AG04450 (cell line): ENCODE data around the gene SPARC. TPM values are rescaled to one million over a fixed set of nuclear protein-coding genes. Genes with fewer than 3 reads are reported as not detected.
"Not testable (repeated sequence)": the region's sequence is repeated elsewhere in the genome, so short reads cannot be mapped to it uniquely, and the experiment has no call there.

Experiments used
- CTCF ChIA-PET: fragments of 300-600, 350-600 bp; formaldehyde crosslinking; extraction: SDS; loops from one replicate; lab custom pipeline; 2022; ENCODE audit warnings: antibody characterized with exemption, inconsistent platforms; lab: Charles Lee
- POLR2A ChIA-PET: fragments of 350-600 bp; formaldehyde crosslinking; extraction: SDS; loops from one replicate; lab custom pipeline; 2021; ENCODE audit warnings: antibody characterized with exemption, inconsistent platforms; lab: Yijun Ruan, JAX
- DNase-seq: peaks from one replicate; pipeline ENCODE4 v3.0.0-alpha.2; 2011; ENCODE audit warnings: low read depth, low spot score
- H3K27ac ChIP-seq: one replicate; pipeline ENCODE4 v1.5.1; 2012; ENCODE audit warnings: low read depth, low read length, control low read depth
- H3K27me3 ChIP-seq: one replicate; pipeline ENCODE4 v1.6.0; 2012; ENCODE audit warnings: low read length; ENCODE audit not compliant: control insufficient read depth, insufficient read depth
- H3K4me3 ChIP-seq: 2 replicates; pipeline ENCODE4 v1.5.1; 2011; ENCODE audit warnings: mild to moderate bottlenecking, low read depth, low read length, control low read depth
- H3K9me3 ChIP-seq: 2 replicates; pipeline ENCODE4 v1.5.1; 2012; ENCODE audit warnings: low read length; ENCODE audit not compliant: control insufficient read depth, insufficient read depth
- CTCF ChIP-seq: IDR thresholded peaks from 2 replicates; pipeline ENCODE4 v1.5.1; 2011; ENCODE audit warnings: low read depth, low read length, control low read depth, inconsistent platforms
- polyA plus RNA-seq: library from polyadenylated mRNA; depleted of rRNA; stranded (reverse); fragments of >200 nt; gene quantifications from 2 replicates; pipeline ENCODE4 v1.2.3, GENCODE V29; 2011

The SPARC gene
- polyA plus RNA-seq, 1 experiment = 5,773 TPM

- Histone ChIP-seq H3K27ac (no peak overlapping the region), H3K9me3 (no peaks in the 10 kb centered on the region; the same call in 1 of the 2 replicates), H3K4me3 (no peak overlapping the region), H3K27me3 (no peaks in the 10 kb centered on the region)
- ChIA-PET CTCF (interaction anchor here (1.5 kb wide), 1 partner anchor 12 kb away, joined by 4 read pairs; no protein-coding TSS in a partner anchor), POLR2A (no interaction called here)
- DNase-seq = no peak
- TF ChIP-seq CTCF = no peak
Observed at GRCh38 chr5:151730381-151730780, 43.7 kb upstream of the SPARC start.

- H3K4me3 ChIP-seq, DNase-seq, H3K9me3 ChIP-seq, CTCF ChIA-PET, POLR2A ChIA-PET, H3K27ac ChIP-seq, H3K27me3 ChIP-seq: not testable (repeated sequence)
Observed at GRCh38 chr5:151729597-151729996, 42.9 kb upstream of the SPARC start.

GRCh38 chr5:151724360-151724759, 37.6 kb upstream of the SPARC start:
- no peak for DNase-seq
- Histone ChIP-seq H3K9me3 (no peaks in the 10 kb centered on the region), H3K27ac (no peak overlapping the region), H3K4me3 (no peak overlapping the region), H3K27me3 (no peaks in the 10 kb centered on the region)
- ChIA-PET CTCF (no interaction called here), POLR2A (no interaction called here)
- TF ChIP-seq CTCF = no peak

- TF ChIP-seq CTCF = no peak
- Histone ChIP-seq H3K27me3 (no peaks in the 10 kb centered on the region), H3K9me3 (no peaks in the 10 kb centered on the region), H3K27ac (no peak overlapping the region), H3K4me3 (no peak overlapping the region)
- ChIA-PET CTCF (interaction anchor here (5.7 kb wide), 1 partner anchor 64 kb away, joined by 37 read pairs; no protein-coding TSS in a partner anchor), POLR2A (no interaction called here)
- no peak for DNase-seq
Observed at GRCh38 chr5:151722546-151722945, 35.8 kb upstream of the SPARC start.

- Histone ChIP-seq H3K27ac (no peak overlapping the region), H3K27me3 (no peaks in the 10 kb centered on the region), H3K4me3 (no peak overlapping the region), H3K9me3 (no peaks in the 10 kb centered on the region)
- no peak for TF ChIP-seq CTCF
- POLR2A ChIA-PET = interaction anchor here (0.6 to 3.0 kb wide), 2 partner anchors 35 to 506 kb away, joined by 3 to 20 read pairs; partner anchors contain the start of gene SPARC
- CTCF ChIA-PET = interaction anchor here (0.5 to 5.7 kb wide), 3 partner anchors 19 to 64 kb away, joined by 3 to 37 read pairs (median 7); no protein-coding TSS in a partner anchor
- DNase-seq = no peak
Observed at GRCh38 chr5:151721812-151722391, 35.2 kb upstream of the SPARC start.
